AML-193 (cell line): ENCODE results near the gene TMEM192.
"Not testable (repeated sequence)": the region's sequence is repeated elsewhere in the genome, so short reads cannot be mapped to it uniquely, and the experiment has no call there.

Experiments
- DNase-seq, 2 experiments: peaks; one replicate each; lab custom pipeline; 2025; lab: John Stamatoyannopoulos, UW

Gene TMEM192

DNA sequence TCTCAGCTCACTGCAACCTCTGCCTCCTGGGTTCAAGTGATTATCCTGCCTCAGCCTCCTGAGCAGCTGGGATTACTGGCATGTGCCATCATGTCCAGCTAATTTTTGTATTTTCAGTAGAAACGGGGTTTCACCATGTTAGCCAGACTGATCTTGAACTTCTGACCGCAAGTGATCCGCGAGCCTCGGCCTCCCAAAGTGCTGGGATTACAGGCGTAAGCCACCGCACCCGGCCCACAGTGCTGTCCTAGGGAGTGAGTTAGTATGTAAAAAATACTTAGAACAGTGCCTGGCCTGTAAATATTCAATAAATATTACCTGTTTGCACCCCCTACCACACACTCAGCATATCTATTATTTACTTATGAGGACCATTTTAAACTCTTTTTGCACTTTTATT, 20.5 kb downstream of the TMEM192 start:
- not testable (repeated sequence) for DNase-seq

DNA sequence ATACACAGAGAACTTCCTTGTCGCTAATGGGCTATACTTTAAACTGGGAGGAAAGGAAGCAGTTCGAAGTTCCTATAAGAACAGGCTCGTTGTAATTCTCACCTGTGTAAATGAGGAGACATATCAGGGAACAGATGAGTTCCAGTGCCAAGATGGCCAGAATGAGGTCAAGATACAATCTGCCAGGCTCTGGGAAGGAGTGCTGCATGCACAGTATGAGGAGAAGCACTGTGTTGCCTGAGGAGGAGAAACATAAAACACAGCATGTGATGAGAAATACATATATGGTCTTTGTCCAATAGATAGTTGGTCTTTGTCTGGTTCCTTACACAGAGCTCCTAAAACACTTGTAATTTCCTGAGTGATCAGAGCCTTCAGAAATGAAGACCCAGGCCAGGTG, 24.3 kb downstream of the TMEM192 start:
- no peak for DNase-seq

DNA sequence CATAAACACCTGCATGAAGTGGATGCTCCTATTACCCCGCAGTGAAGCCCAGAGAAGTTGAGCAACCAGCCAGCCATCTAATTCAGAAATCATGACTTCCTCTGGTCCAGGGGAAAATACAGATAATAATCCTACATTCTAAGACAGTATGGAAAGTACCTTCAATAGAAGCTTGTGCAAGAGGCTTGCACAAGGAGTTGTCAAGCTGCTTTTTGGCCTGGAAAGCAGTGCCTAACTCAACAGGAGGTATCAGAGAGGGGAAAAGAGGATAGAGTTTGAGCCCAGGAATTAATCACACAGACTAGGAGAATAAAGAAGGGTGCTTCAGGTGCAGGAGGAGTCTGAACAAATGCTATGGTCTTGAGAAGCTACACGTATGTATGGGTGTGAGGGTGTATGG, 26.7 kb downstream of the TMEM192 start:
- peak in 1 of 2 experiments; percentile 13 for DNase-seq

DNA sequence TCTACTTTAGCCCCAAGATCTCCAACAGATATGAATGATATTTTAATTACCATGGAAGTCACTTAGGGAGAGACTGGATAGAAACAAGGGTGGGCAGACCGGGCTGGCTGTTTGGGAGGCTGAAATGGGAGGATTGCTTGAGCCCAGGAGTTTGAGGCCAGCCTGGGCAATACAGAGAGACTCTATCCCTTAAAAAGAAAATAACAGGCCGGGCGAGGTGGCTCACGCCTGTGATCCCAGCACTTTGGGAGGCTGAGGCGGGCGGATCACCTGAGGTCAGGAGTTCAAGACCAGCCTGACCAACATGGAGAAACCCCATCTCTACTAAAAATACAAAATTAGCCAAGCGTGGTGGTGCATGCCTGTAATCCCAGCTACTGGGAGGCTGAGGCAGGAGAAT, 27.9 kb downstream of the TMEM192 start:
- not testable (repeated sequence) for DNase-seq

DNA sequence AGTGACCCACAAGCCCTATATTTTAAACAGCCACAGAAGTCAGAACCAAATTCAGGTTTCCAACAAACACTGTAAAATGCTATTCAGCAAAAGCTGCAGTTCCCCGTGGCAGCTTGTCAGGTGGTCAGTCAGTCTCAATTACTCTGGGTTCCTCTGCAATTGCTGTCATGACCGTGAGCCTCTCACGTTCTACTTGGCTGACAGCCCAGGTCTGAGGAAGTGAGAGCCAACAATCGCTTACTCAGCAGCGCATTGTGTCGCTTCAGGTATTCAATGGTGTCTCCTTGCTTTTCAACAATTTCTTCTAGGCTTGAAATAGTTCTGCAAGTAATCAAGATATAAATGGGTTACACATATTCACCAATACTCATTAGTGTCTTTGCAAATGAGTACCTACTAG, 33.2 kb downstream of the TMEM192 start:
- no peak for DNase-seq

DNA sequence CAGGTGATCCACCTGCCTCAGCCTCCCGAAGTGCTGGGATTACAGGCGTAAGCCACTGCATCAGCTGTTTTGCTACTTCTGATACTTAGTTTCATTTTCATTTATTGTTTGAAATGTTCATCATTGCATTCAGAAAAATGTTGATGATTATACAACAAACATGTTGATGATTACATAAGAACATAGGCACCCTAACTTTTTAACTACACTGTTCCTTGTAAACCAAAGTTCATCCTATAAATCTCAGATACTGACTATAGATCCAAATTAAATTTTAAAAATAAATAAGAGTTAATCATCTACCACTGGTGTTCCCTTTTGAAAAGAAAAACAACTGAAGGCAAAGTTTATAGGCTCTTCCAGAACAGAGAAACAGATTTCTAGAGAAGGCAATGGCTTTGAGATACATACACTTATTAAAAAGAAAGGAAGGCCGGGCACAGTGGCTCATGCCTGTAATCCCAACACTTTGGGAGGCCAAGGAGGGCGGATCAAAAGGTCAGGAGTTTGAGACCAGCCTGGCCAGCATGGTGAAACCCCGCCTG, 35.6 kb downstream of the TMEM192 start:
- DNase-seq: no peak

DNA sequence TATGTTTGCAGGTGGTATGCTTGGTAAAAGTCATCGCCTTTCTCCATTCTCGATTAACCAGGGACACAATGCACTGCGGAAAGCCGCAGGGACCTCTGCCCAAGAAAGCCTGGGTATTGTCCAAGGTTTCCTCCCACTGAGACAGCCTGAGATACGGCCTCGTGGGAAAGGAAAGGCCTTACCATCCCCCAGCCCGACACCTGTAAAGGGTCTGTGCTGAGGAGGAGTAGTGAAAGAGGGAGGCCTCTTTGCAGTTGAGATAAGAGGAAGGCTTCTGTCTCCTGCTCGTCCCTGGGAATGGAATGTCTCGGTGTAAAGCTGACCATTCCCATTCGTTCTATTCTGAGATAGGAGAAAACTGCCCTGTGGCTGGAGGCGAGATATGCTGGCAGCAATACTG, 39.3 kb downstream of the TMEM192 start:
- DNase-seq: not testable (repeated sequence)

DNA sequence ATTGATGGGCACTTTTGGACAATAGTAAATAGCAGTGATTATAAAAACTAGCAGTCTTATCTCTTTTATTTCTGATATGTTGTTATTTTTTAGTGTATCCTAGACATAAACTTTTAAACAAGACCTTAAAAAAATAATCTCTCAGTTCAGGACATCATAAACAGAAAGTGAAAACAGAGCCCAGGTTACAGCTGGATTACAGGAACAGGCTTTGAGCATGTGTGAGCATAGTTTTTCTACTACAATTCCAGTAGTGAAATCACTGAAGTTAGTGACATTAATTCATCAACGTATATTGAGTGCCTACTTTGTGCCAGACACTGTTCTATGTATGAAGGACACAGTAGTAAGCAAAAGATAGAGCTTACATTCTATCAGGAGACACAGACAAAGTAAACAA, 42.1 kb downstream of the TMEM192 start:
- DNase-seq: no peak

DNA sequence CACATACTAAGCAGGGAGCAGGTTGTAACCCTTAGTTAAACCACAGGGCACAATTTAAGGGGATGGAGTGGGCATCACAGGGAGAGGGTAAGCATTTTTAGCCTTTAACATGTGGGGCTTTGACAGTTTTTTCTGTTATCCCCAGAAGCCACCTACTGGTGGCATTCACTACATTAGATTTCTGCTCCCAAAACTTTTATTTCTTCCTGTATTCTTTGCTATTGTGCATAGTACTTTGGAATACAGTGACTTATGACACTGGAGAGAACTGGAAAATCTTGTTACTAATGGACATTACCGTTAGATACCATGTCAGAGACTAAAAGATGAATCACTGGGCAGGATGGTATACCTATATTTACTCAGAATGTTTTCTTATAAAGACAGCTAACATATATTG, 51.7 kb downstream of the TMEM192 start:
- no peak for DNase-seq

DNA sequence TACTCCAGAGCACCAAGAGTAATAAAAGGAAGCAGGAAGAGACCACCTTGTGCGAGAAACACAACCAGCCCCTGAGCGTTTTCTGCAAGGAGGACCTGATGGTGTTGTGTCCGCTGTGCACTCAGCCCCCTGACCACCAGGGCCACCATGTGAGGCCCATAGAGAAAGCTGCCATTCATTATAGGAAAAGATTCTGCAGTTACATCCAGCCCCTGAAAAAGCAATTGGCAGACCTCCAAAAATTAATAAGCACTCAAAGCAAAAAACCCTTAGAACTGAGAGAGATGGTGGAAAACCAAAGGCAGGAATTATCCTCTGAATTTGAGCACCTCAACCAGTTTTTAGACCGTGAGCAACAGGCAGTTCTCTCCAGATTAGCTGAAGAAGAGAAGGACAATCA, 53.3 kb downstream of the TMEM192 start:
- DNase-seq: no peak

DNA sequence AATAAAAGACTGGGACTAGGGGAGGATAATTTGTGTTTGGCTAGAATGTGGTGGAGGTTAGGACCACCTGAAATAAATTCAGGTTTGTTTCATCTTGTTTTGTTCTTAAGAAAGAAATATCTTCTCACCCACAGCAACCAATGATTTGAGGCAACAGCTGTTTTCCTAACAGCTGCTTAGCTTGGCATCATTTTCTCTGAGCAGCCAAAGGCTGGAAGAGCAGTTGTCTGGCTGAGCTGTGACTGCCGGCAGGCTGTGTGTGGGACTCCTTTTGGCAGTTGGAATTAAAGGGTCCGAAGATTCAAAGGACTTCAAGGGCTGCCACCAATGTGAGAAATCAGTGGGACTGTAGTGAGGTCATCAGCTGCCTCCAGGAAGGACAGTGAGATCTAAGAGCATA, 54.0 kb downstream of the TMEM192 start:
- no peak for DNase-seq

DNA sequence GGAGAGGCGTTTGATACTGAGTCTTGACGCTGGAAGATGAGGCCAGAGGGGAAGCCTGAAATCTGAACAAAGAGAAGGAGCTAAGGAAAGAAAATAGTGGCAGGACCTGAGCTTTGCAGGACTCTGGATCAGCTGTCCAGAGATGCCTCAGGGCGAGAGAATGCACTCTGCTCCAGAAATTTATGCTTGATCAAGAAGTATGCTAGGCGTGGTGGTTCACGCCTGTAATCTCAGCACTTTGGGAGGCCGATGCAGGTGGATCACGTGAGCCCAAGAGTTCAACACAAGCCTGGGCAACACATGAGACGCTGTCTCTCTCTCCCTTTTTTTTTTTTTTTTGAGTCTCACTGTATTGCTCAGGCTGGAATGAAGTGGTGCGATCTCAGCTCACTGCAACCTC, 57.1 kb downstream of the TMEM192 start:
- no peak for DNase-seq

DNA sequence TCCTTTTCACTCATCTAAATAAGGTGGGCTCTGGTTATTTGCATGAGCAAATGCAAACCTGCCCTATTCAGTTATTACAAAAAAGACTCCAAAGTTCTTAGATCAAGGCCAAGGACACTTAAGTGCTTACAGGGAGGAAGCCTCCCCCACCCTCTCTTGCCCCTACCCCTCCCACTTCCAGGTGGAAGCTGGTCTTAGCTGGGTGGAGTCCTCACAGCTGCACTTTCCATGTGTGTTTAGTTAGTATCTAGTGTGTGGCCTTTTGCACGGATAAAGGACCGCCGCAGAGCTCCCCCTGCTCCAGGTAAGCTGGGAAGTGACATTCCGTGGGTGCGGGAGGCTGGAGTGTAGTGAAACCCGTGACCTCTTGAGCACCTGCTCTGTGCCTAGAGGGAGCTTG, 59.0 kb downstream of the TMEM192 start, which contains the start of gene TRIM75:
Gene TRIM75 (plus strand): TSS at position 222 of the 400 bp plus-strand sequence. CDS start 5,282 bp downstream, outside the sequence.
- no peak for DNase-seq

DNA sequence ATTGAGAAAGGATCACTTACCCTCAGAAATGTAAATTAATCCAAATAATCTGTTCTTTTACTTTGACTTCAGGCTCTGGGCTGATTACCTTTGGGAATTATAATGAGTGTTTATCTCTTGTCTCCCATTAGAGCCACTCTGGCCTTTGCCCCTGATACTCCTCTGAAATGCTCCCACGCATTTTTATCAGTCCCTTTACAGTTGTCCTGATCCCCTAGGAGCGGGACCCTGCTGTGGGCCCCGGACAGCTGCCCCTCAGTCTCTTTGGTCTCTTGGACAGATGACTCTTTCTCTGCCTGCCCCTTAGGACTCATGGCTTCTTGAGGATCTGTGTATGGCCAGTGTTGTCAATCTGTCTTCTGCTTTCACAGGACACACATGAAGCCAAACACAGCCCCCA, 60.0 kb downstream of the TMEM192 start:
- DNase-seq: no peak

DNA sequence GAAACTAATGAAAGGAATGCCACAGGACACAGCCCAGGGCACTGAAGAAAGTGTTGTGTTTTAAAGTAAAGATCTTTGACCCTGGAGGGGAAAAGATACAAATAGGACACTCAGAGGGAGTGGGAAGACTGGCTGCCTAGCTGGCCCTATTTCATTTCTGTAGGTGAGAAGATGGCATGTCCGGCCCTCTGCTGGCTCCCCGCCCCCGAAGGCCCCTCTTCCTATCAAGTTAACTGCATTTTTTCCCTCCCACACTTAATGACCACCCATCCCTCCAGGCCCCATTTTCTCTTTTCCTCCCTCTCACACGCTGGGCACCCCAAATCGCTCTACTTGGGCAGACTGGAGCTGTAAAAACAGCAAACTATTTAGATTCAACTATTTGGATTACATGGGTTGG, 64.5 kb downstream of the TMEM192 start:
- DNase-seq: no peak

DNA sequence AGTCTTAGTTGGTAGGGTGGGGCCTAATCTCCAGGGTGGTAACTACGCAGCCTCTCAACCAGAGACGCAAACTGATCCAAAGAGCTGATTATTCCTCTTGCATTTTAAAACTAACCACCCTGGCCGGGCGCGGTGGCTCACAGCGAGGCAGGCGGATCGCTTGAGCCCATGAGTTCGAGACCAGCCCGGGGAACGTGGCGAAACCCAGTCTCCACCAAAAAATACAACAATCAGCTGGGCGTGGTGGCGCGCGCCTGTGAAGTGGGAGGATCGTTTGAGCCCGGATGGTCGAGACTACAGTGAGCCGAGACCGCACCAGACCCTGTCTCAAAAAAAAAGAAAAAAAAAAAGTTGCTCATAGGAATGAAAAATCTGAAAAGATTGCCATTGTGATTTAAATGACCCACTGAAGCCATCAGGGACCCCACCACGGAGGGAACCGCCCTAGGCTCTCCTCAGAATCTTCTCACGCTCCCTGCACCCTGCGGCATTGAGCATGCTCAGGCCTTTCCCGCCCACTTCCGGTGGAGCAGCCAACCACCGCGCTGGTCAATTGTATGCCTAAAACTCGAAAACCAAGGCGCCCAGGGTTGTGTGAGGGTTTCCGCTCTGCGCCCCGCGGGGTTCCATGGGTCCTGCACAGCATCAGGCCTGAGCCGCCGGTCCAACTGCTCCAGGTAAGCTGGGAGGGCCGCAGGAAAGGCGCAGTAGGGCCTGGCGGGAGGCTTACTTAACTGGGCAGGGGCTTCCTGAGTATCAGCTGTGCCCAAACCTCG, 81.0 kb downstream of the TMEM192 start, which contains the start of gene TRIM60:
Gene TRIM60 (plus strand): TSS at position 564 of the 776 bp plus-strand sequence. CDS start 8,074 bp downstream, outside the sequence.
- no peak for DNase-seq

DNA sequence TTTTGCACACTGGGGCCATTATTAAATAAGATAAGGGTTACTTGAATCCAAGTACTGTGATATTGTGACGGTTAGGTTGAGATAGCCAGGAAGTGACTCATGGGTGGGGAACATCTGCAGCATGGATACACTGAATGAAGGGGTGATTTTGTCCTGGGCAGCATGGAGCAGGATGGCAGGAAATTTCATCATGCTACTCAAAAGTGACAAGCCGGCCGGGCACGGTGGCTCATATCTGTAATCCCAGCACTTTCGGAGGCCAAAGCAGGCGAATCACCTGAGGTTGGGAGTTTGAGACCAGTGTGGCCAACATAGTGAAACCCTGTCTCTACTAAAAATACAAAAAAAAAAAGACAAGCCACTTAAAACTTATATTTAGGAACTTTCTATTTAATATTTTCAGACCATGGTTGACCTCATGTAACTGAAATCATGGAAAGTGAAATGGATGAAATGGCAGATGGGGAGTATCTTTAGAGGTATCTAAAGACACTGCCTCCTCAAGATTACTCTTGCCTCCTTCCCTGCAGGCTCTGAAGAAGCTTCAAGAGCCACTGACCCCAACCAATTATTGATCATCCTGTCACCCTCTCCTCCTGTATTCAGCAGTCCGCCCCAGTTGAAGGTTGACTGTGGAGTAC, 84.8 kb downstream of the TMEM192 start:
- DNase-seq: no peak

DNA sequence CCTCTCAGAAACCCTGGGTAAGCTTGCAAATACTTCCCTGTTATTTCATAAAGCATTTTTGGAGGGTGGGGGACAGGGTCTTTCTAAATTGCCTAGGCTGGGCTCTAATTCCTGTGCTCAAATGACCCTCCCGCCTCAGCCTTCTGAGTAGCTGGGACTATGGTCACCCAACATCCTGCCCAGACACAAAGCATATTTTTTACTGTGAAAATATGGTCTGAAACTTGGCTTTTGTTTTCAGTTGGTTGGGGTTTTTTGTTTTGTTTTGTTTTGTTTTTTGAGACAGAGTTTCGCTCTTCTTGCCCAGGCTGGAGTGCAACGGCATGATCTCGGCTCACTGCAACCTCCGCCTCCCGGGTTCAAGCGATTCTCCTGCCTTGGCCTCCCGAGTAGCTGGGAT, 86.9 kb downstream of the TMEM192 start:
- DNase-seq: not testable (repeated sequence)
